H1 (cell line): ENCODE results near the gene KIF26B. TPM values are rescaled to one million over a fixed set of nuclear protein-coding genes. Genes with fewer than 3 reads are reported as not detected.

ENCODE experiments used
- FOSL1 ChIP-seq: IDR thresholded peaks from 2 replicates; pipeline ENCODE4 v1.6.1; 2011; ENCODE audit warnings: mild to moderate bottlenecking, low read depth, low read length, moderate library complexity; ENCODE audit not compliant: insufficient read depth
- POLR2A ChIP-seq, 2 experiments: IDR thresholded peaks; 1 replicate in 1 of 2; 2 replicates in 1 of 2; pipeline ENCODE4 v1.6.1; 2011; ENCODE audit warnings: low read depth in 2 of 2, low read length in 2 of 2, mild to moderate bottlenecking in 2 of 2; ENCODE audit errors: control extremely low read depth in 1 of 2
- SP2 ChIP-seq: IDR thresholded peaks from 2 replicates; pipeline ENCODE4 v1.6.1; 2012; ENCODE audit warnings: mild to moderate bottlenecking, low read length, inconsistent platforms
- polyA plus RNA-seq, 7 experiments: library from polyadenylated mRNA; depleted of rRNA in 3 of 7; stranded (reverse) in 5 of 7; unstranded in 2 of 7; fragments of >200 nt in 5 of 7; fragments of 200-250 nt in 2 of 7; gene quantifications; 1 replicate in 5 of 7; 2 replicates in 1 of 7; 4 replicates in 1 of 7; pipeline versions ENCODE4 v1.2.1 to v1.2.3, GENCODE V29; 2011 to 2013; ENCODE audit warnings: missing spikeins in 2 of 7, mixed read lengths in 2 of 7
- total RNA-seq: library from RNA; stranded (reverse); fragmentation: NEBNext Ultra II Directional; extraction: Animal tissue kit (Norgen Biotek cat#: 25700); gene quantifications from 2 replicates; pipeline ENCODE4 v1.2.1, GENCODE V29; 2021

The KIF26B gene
- total and polyA plus RNA-seq, 2 of the 8 experiments (the other 6 are each of a cell fraction or from before 2014, with no cell fraction given) = 0.06 to 0.28 TPM

- TF ChIP-seq FOSL1 = no peak
- no peak for TF ChIP-seq SP2
- no peak for TF ChIP-seq POLR2A (IDR thresholded peaks at IDR 0.05; ENCODE audit: control extremely low read depth in 1 of 2, low read depth in 2 of 2, low read length in 2 of 2)
- TF ChIP-seq, all 59 proteins: peak for 0
Measured at GRCh38 chr1:245260883-245261282, 106.1 kb downstream of the KIF26B start (continued).
